ENCODE data around the gene COMMD3. TPM values are rescaled to one million over a fixed set of nuclear protein-coding genes. Genes with fewer than 3 reads are reported as not detected.

COMMD3 gene
- total and polyA plus RNA-seq, 9 of the 15 experiments (the other 6 are each of a cell fraction or from before 2014, with no cell fraction given), result 50.7 to 217 (median 80.1) TPM

DNA sequence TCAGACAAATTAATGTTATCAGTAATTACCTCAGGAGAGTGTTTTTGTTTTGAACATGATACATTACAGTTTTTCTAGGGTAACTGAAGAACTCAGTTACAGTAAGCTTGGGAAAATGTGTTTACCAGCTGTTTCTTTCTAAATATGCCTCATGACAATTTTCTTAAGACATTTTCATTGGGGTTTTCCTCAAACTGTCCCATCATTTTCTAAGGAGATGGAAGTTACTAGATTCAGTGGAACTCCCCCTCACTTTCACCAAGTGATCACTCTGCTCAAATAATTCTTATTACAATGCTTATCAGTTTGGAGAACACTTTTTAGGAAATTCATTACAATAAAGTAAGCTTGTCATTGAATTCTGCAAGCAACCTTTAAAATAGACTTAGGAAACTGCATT, 22.7 kb downstream of the COMMD3 start:
- Histone ChIP-seq H3K27me3 (ENCODE audit: control insufficient read depth in 2 of 2, insufficient read depth in 2 of 2, low read length in 2 of 2) (no peaks in the 10 kb centered on the region), H3K4me3 (no peak overlapping the region), H3K9ac (ENCODE audit: insufficient read depth in 1 of 2, low read depth in 2 of 2, low read length in 2 of 2) (peak overlapping the region in 1 of 2 experiments; percentile 11; a peak in 1 of 4 replicates), H3K36me3 (ENCODE audit: control insufficient read depth, insufficient read depth, low read length) (no peaks in the 10 kb centered on the region), H3K9me1 (ENCODE audit: control insufficient read depth, insufficient read depth, low read length) (no peaks in the 10 kb centered on the region), H4K20me1 (replicated peaks; ENCODE audit: control insufficient read depth, insufficient read depth, low read length) (no peaks in the 10 kb centered on the region), H3K4me1 (replicated peaks in 1 of 2; ENCODE audit: control insufficient read depth in 2 of 2, insufficient read depth in 2 of 2, low read length in 2 of 2) (peaks cover 12 to 13% of the 10 kb centered on the region in 2 experiments; a peak in 4 of 5 replicates), H3K79me2 (ENCODE audit: control insufficient read depth, insufficient read depth, low read length) (no peaks in the 10 kb centered on the region), H3K4me2 (ENCODE audit: insufficient read depth, low read length) (no peak overlapping the region), H2AFZ (ENCODE audit: low read depth, low read length) (peak overlapping the region; percentile 60; the same call in 1 of the 2 replicates), H3K9me3 (replicated peaks; ENCODE audit: control insufficient read depth, insufficient read depth, low read depth, low read length) (peaks cover 3% of the 10 kb centered on the region; the same call in 1 of the 2 replicates), H3K27ac (ENCODE audit: extremely low read depth, low read depth, low read length) (no peak overlapping the region)
- FAIRE-seq (peak; percentile 35), DNase-seq (ENCODE audit: extremely low read depth in 1 of 4, low spot score in 3 of 4) (no peak), ATAC-seq (no peak)
- ChIA-PET CTCF (ENCODE audit: low intra/inter-chr PET ratio) (no interaction called here), POLR2A (interaction anchor here (0.9 to 1.6 kb wide), 4 partner anchors 17 to 217 kb away, joined by 3 to 6 read pairs (median 4); no protein-coding TSS in a partner anchor)
- no TSS peak for BruUV-seq (replicated peaks)
- TF ChIP-seq SLC30A9 (CRISPR knock-in tag; IDR thresholded peaks at IDR 0.05) (no peak), ESRRB (CRISPR knock-in tag; IDR thresholded peaks at IDR 0.05; ENCODE audit: borderline replicate concordance) (no peak)
- intact Hi-C loops (cut with micrococcal nuclease) (no loop called here), in situ Hi-C loops (cut with MboI) (no loop called here)

DNA sequence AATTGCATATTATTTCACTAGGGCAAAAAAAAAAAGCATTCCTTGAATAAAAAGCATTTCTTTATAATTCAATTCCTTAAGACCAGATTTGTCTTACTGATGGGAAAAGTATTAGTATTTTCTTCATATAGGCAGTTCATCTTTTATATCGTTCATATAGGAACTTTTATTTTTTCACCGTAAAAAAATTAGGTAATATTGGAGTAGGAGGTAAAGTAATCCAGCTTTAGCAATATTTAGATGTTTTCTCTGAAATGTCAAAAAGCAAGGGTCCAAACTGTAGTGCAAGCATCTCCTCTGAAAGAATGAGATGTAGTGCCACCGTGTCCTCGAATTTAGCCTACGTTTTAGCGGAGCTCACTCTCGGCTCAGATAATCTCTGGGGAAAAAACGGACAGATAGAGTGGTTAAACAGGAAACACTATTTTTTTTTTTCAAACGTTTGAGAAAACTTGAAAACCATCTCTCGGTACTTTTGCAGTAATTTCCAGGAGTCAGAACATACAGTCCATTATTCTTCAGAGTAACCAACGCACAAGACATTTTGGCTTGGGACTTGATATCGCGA, 23.7 kb downstream of the COMMD3 start:
- H3K9ac ChIP-seq (ENCODE audit: insufficient read depth in 1 of 2, low read depth in 2 of 2, low read length in 2 of 2), result peak overlapping the region; percentile 62 to 94; a peak in 3 of 4 replicates
- ChIA-PET CTCF (ENCODE audit: low intra/inter-chr PET ratio) (no interaction called here), POLR2A (interaction anchor here (0.6 to 2.4 kb wide), 20 partner anchors 8 to 478 kb away, joined by 3 to 17 read pairs (median 3); partner anchors contain the start of gene COMMD3)
- peaks cover 12 to 13% of the 10 kb centered on the region in 2 experiments; a peak in 4 of 5 replicates for H3K4me1 ChIP-seq (replicated peaks in 1 of 2; ENCODE audit: control insufficient read depth in 2 of 2, insufficient read depth in 2 of 2, low read length in 2 of 2)
- no peaks in the 10 kb centered on the region for H3K36me3 ChIP-seq (ENCODE audit: control insufficient read depth, insufficient read depth, low read length)
- H3K9me3 ChIP-seq (replicated peaks; ENCODE audit: control insufficient read depth, insufficient read depth, low read depth, low read length), result peaks cover 3% of the 10 kb centered on the region; the same call in 1 of the 2 replicates
- peak overlapping the region; percentile 82 for H3K4me2 ChIP-seq (ENCODE audit: insufficient read depth, low read length)
- no peaks in the 10 kb centered on the region for H4K20me1 ChIP-seq (replicated peaks; ENCODE audit: control insufficient read depth, insufficient read depth, low read length)
- peak overlapping the region; percentile 77 for H2AFZ ChIP-seq (ENCODE audit: low read depth, low read length)
- DNase-seq (ENCODE audit: extremely low read depth in 1 of 4, low spot score in 3 of 4) (peak in 3 of 4 experiments; percentile 18 to 47 (median 22)), FAIRE-seq (peak; percentile 85), ATAC-seq (peak; percentile 32)
- peak overlapping the region; percentile 69 for H3K4me3 ChIP-seq
- H3K9me1 ChIP-seq (ENCODE audit: control insufficient read depth, insufficient read depth, low read length), result no peaks in the 10 kb centered on the region
- in situ Hi-C loops (cut with MboI) (no loop called here), intact Hi-C loops (cut with micrococcal nuclease) (loop anchor here (1.0 to 5.0 kb wide), 3 partner anchors 12 to 77 kb away; no protein-coding TSS in a partner anchor)
- 1% methylated on average over 13 of the region's 13 CpGs for WGBS (ENCODE audit: insufficient coverage, low coverage, missing lambda C conversion rate)
- H3K79me2 ChIP-seq (ENCODE audit: control insufficient read depth, insufficient read depth, low read length), result no peaks in the 10 kb centered on the region
- TSS peak; percentile 90 for BruUV-seq (replicated peaks)
- H3K27me3 ChIP-seq (ENCODE audit: control insufficient read depth in 2 of 2, insufficient read depth in 2 of 2, low read length in 2 of 2), result no peaks in the 10 kb centered on the region
- H3K27ac ChIP-seq (ENCODE audit: extremely low read depth, low read depth, low read length), result peak overlapping the region; percentile 91
- TF ChIP-seq ATF1 (CRISPR knock-in tag; IDR thresholded peaks at IDR 0.05) (no peak), ATF1 (tag; IDR thresholded peaks at IDR 0.05) (peak; percentile 96; the same call in 1 of the 2 replicates), CREM (IDR thresholded peaks at IDR 0.05; ENCODE audit: low read depth) (peak; percentile 87), RBFOX2 (IDR thresholded peaks at IDR 0.05; ENCODE audit: low read depth, low read length) (no peak), BACH1 (tag; IDR thresholded peaks at IDR 0.05) (peak; percentile 9; the same call in 1 of the 2 replicates), ZNF384 (IDR thresholded peaks at IDR 0.05; ENCODE audit: low read depth, low read length) (no peak), L3MBTL2 (IDR thresholded peaks at IDR 0.05) (peak; percentile 46; the same call in 1 of the 2 replicates), SMARCC2 (IDR thresholded peaks at IDR 0.05; ENCODE audit: low read depth) (no peak)
- TF ChIP-seq, protein P1, sequence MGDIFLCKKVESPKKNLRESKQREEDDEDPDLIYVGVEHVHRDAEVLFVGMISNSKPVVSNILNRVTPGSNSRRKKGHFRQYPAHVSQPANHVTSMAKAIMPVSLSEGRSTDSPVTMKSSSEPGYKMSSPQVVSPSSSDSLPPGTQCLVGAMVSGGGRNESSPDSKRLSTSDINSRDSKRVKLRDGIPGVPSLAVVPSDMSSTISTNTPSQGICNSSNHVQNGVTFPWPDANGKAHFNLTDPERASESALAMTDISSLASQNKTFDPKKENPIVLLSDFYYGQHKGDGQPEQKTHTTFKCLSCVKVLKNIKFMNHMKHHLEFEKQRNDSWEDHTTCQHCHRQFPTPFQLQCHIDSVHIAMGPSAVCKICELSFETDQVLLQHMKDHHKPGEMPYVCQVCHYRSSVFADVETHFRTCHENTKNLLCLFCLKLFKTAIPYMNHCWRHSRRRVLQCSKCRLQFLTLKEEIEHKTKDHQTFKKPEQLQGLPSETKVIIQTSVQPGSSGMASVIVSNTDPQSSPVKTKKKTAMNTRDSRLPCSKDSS (IDR thresholded peaks at IDR 0.05; ENCODE audit: low read depth, partially characterized antibody), result no peak
- TF ChIP-seq, protein P2, sequence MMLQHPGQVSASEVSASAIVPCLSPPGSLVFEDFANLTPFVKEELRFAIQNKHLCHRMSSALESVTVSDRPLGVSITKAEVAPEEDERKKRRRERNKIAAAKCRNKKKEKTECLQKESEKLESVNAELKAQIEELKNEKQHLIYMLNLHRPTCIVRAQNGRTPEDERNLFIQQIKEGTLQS (IDR thresholded peaks at IDR 0.05), result peak; percentile 45; the same call in 1 of the 2 replicates
- TF ChIP-seq, protein P2 (CRISPR knock-in tag; conservative IDR thresholded peaks at IDR 0.05), result no peak

Data from K562 (cell line).